Mesendoderm (in vitro differentiated cells): ENCODE data around the gene TCF7L1.
"Not testable (repeated sequence)": the region's sequence is repeated elsewhere in the genome, so short reads cannot be mapped to it uniquely, and the experiment has no call there.

Source experiments
- DNase-seq: peaks from one replicate; pipeline ENCODE4 v3.0.0; 2013
- H2AK5ac ChIP-seq: 2 replicates; pipeline ENCODE4 v1.6.1; 2013; ENCODE audit warnings: low read length, inconsistent platforms
- H2BK120ac ChIP-seq: 2 replicates; pipeline ENCODE4 v1.6.1; 2013; ENCODE audit warnings: low read depth, mild to moderate bottlenecking, low read length, moderate library complexity, mixed read lengths
- H2BK15ac ChIP-seq: replicated peaks from 2 replicates; pipeline ENCODE4 v1.6.1; 2013; ENCODE audit warnings: low read depth, mild to moderate bottlenecking, moderate library complexity
- H2BK5ac ChIP-seq: 2 replicates; pipeline ENCODE4 v1.6.1; 2013; ENCODE audit warnings: low read length, inconsistent platforms
- H3K18ac ChIP-seq: 2 replicates; pipeline ENCODE4 v1.6.1; 2013; ENCODE audit warnings: mild to moderate bottlenecking, low read length, mixed read lengths
- H3K23ac ChIP-seq: one replicate; pipeline ENCODE4 v1.6.1; 2013; ENCODE audit warnings: low read length
- H3K27ac ChIP-seq: 2 replicates; pipeline ENCODE4 v1.5.1; 2013; ENCODE audit warnings: low read depth, mild to moderate bottlenecking, inconsistent platforms, low read length, moderate library complexity
- H3K27me3 ChIP-seq: 2 replicates; pipeline ENCODE4 v1.6.1; 2013; ENCODE audit warnings: low read length, control low read depth, mild to moderate bottlenecking, inconsistent platforms; ENCODE audit not compliant: insufficient read depth, poor library complexity
- H3K36me3 ChIP-seq: 2 replicates; pipeline ENCODE4 v1.6.1; 2013; ENCODE audit warnings: low read length, inconsistent platforms; ENCODE audit not compliant: control insufficient read depth, insufficient read depth
- H3K4ac ChIP-seq: one replicate; pipeline ENCODE4 v1.6.1; 2013; ENCODE audit warnings: low read depth, mild to moderate bottlenecking, low read length, moderate library complexity
- H3K4me1 ChIP-seq: 2 replicates; pipeline ENCODE4 v1.6.1; 2013; ENCODE audit warnings: low read depth, low read length, inconsistent platforms; ENCODE audit not compliant: control insufficient read depth
- H3K4me2 ChIP-seq: 2 replicates; pipeline ENCODE4 v1.6.1; 2013; ENCODE audit warnings: low read length
- H3K4me3 ChIP-seq: 2 replicates; pipeline ENCODE4 v1.5.1; 2013; ENCODE audit warnings: mild to moderate bottlenecking, low read length
- H3K56ac ChIP-seq: one replicate; pipeline ENCODE4 v1.6.1; 2013; ENCODE audit warnings: low read length
- H3K79me1 ChIP-seq: 2 replicates; pipeline ENCODE4 v1.6.1; 2013; ENCODE audit warnings: low read length, inconsistent platforms
- H3K79me2 ChIP-seq: 2 replicates; pipeline ENCODE4 v1.6.1; 2013; ENCODE audit warnings: mild to moderate bottlenecking, low read length; ENCODE audit not compliant: control insufficient read depth, insufficient read depth
- H3K9ac ChIP-seq: 2 replicates; pipeline ENCODE4 v1.6.1; 2013; ENCODE audit warnings: low read length, inconsistent platforms
- H4K5ac ChIP-seq: one replicate; pipeline ENCODE4 v1.6.1; 2013; ENCODE audit warnings: low read length
- H4K8ac ChIP-seq: one replicate; pipeline ENCODE4 v1.6.1; 2013; ENCODE audit warnings: low read depth, mild to moderate bottlenecking, control low read depth, low read length, moderate library complexity
- WGBS: extraction: QIAGEN DNeasy Blood & Tissue Kit; methylation state at CpG from one replicate; pipeline ENCODE4 v1.1.7; 2013; ENCODE audit warnings: low lambda C conversion rate, missing lambda C conversion rate; ENCODE audit not compliant: insufficient coverage; ENCODE audit errors: extremely low coverage; 5-methylcytosine and 5-hydroxymethylcytosine counted together

TCF7L1 gene

DNA sequence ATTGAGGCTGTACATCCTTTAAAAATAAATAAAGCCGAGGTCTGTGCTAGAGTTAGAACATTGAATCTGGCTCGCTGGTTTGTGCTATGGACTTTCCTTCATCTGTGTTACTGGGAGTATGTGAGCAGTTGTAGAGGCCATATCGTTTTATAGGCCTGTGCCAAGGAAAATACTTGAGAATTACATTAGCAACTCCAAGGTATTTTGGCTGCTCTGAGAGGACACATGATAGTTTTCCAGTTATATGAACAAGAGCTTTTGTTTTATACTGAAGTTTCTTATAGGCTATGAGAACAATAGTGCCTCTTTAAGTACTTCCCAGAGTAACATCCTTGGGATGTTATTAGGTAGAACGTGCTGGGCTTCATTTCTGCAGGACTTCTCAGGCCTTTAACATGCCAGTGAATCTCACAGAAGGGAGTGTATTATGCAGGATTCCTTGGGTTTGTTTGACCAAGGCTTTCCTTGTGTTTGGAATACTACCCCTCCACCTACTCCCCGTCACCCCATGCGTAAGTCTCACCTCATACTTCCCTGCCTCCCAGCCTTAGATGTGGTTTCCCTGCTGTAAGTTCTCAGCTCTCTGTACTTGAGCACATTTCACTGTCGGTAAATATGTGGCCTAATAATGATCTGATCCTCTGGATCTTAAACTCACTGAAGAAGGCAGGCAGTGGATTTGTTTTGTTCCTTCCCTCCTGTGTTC is 21.0 kb downstream of the TCF7L1 start:
- H3K4me2 ChIP-seq: no peak overlapping the region
- H3K4ac ChIP-seq: no peak overlapping the region
- no peak overlapping the region for H3K56ac ChIP-seq
- H3K79me2 ChIP-seq: peaks cover 10% of the 10 kb centered on the region
- H3K27ac ChIP-seq: no peak overlapping the region
- peak overlapping the region; percentile 12 for H2AK5ac ChIP-seq
- no peak overlapping the region for H2BK5ac ChIP-seq
- no peak for DNase-seq
- H3K9ac ChIP-seq: no peak overlapping the region
- H3K23ac ChIP-seq: no peak overlapping the region
- peaks cover 11% of the 10 kb centered on the region for H3K4me1 ChIP-seq
- WGBS: no CpG with 5 or more reads among the region's 7 CpGs
- H3K4me3 ChIP-seq: no peak overlapping the region
- H2BK15ac ChIP-seq: no peak overlapping the region
- no peaks in the 10 kb centered on the region for H3K36me3 ChIP-seq
- no peak overlapping the region for H2BK120ac ChIP-seq
- no peak overlapping the region for H4K5ac ChIP-seq
- no peak overlapping the region for H3K18ac ChIP-seq
- no peak overlapping the region for H4K8ac ChIP-seq
- no peaks in the 10 kb centered on the region for H3K79me1 ChIP-seq
- H3K27me3 ChIP-seq: no peaks in the 10 kb centered on the region

DNA sequence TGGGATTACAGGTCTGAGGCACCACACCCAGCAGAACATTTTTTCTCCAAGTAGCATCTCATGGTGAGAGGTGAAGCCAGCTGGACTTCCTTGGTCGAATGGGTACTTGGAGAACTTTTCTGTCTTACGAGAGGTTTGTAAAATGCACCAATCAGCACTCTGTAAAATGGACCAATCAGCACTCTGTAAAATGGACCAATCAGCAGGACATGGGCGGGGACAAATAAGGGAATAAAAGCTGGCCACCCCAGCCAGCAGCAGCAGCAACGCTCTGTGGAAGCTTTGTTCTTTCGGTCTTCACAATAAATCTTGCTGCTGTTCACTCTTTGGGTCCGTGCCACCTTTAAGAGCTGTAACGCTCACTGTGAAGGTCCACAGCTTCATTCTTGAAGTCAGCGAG is 21.9 kb downstream of the TCF7L1 start:
- not testable (repeated sequence) for H3K23ac ChIP-seq, H2BK5ac ChIP-seq, H4K5ac ChIP-seq, H3K9ac ChIP-seq, H3K4me3 ChIP-seq, H3K79me1 ChIP-seq, DNase-seq, H3K4me2 ChIP-seq, H3K4ac ChIP-seq, H3K56ac ChIP-seq, H3K27ac ChIP-seq, H2BK15ac ChIP-seq, H3K18ac ChIP-seq, H2BK120ac ChIP-seq, H3K36me3 ChIP-seq, H4K8ac ChIP-seq, H3K27me3 ChIP-seq, H2AK5ac ChIP-seq
- H3K4me1 ChIP-seq: peaks cover 11% of the 10 kb centered on the region
- peaks cover 13% of the 10 kb centered on the region for H3K79me2 ChIP-seq
- no CpG with 5 or more reads among the region's 8 CpGs for WGBS

DNA sequence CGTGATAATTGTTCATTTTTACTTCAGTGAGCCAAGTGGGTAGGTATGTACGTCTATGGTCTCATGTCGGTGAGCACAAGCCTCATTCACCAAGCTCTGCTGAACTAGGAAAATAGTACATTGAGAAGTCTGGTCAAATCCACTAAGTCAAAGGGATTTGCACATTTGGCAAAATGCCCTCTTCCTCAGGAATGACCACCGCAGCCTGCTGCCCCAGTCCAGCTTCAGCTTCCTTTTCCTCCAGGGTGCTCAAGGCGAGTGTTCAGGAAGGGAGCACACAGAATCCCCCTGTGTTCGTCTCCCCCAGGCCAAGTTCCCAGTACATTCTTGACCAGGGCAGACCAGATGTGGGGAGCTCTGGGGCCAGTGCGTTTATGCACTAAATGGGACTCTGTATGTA is 23.0 kb downstream of the TCF7L1 start:
- Histone ChIP-seq H3K27me3 (no peaks in the 10 kb centered on the region), H3K18ac (no peak overlapping the region), H3K4me1 (peaks cover 11% of the 10 kb centered on the region), H3K79me2 (peaks cover 13% of the 10 kb centered on the region), H2BK120ac (no peak overlapping the region), H3K79me1 (no peaks in the 10 kb centered on the region), H3K36me3 (no peaks in the 10 kb centered on the region), H3K4ac (no peak overlapping the region), H2BK5ac (no peak overlapping the region), H4K8ac (no peak overlapping the region), H3K56ac (no peak overlapping the region), H3K9ac (no peak overlapping the region), H4K5ac (no peak overlapping the region), H2AK5ac (no peak overlapping the region), H3K4me3 (no peak overlapping the region), H3K27ac (no peak overlapping the region), H3K4me2 (no peak overlapping the region), H2BK15ac (no peak overlapping the region), H3K23ac (no peak overlapping the region)
- no peak for DNase-seq
- no CpG with 5 or more reads among the region's 7 CpGs for WGBS

GRCh38 chr2:85156619-85157018 is 23.4 kb downstream of the TCF7L1 start:
- H3K79me1 ChIP-seq: no peaks in the 10 kb centered on the region
- no peak overlapping the region for H3K27ac ChIP-seq
- H3K27me3 ChIP-seq: no peaks in the 10 kb centered on the region
- H3K4me3 ChIP-seq: no peak overlapping the region
- H3K4ac ChIP-seq: no peak overlapping the region
- WGBS: no CpG with 5 or more reads among the region's 3 CpGs
- H3K9ac ChIP-seq: no peak overlapping the region
- no peak overlapping the region for H4K5ac ChIP-seq
- no peak overlapping the region for H3K4me2 ChIP-seq
- no peak overlapping the region for H2BK15ac ChIP-seq
- H3K79me2 ChIP-seq: peaks cover 13% of the 10 kb centered on the region
- H3K36me3 ChIP-seq: no peaks in the 10 kb centered on the region
- H2AK5ac ChIP-seq: no peak overlapping the region
- no peak overlapping the region for H3K56ac ChIP-seq
- H3K18ac ChIP-seq: no peak overlapping the region
- no peak overlapping the region for H3K23ac ChIP-seq
- H3K4me1 ChIP-seq: peaks cover 7% of the 10 kb centered on the region
- no peak overlapping the region for H2BK120ac ChIP-seq
- H2BK5ac ChIP-seq: no peak overlapping the region
- no peak overlapping the region for H4K8ac ChIP-seq
- DNase-seq: no peak

GRCh38 chr2:85157345-85157744 is 24.2 kb downstream of the TCF7L1 start:
- no peak overlapping the region for H3K4me3 ChIP-seq
- H4K5ac ChIP-seq: no peak overlapping the region
- H3K4me1 ChIP-seq: peaks cover 5% of the 10 kb centered on the region
- no peak overlapping the region for H3K27ac ChIP-seq
- no peak overlapping the region for H2BK120ac ChIP-seq
- no peak overlapping the region for H2BK15ac ChIP-seq
- no peaks in the 10 kb centered on the region for H3K79me1 ChIP-seq
- H3K36me3 ChIP-seq: no peaks in the 10 kb centered on the region
- H4K8ac ChIP-seq: no peak overlapping the region
- H3K56ac ChIP-seq: no peak overlapping the region
- H3K27me3 ChIP-seq: no peaks in the 10 kb centered on the region
- H2AK5ac ChIP-seq: no peak overlapping the region
- H3K4ac ChIP-seq: no peak overlapping the region
- peaks cover 13% of the 10 kb centered on the region for H3K79me2 ChIP-seq
- no CpG with 5 or more reads among the region's 1 CpG for WGBS
- no peak overlapping the region for H3K23ac ChIP-seq
- no peak overlapping the region for H2BK5ac ChIP-seq
- H3K4me2 ChIP-seq: no peak overlapping the region
- no peak overlapping the region for H3K9ac ChIP-seq
- H3K18ac ChIP-seq: no peak overlapping the region
- DNase-seq: no peak
